Stimulated activated CD8-positive, alpha-beta memory T cell treated with anti-CD3 and anti-CD28 coated beads, Interleukin-2, amount 100 ng/mL, for 48 hours (primary cell): ENCODE data around the gene SCYGR7.
A peak's percentile ranks its signal among the peaks of the same experiment; 100 is the strongest.
"Not testable (repeated sequence)": the region's sequence is repeated elsewhere in the genome, so short reads cannot be mapped to it uniquely, and the experiment has no call there.

Experiments used
- DNase-seq, 2 donors: peaks; one replicate each; pipeline ENCODE4 v3.0.0-alpha.2; 2020; ENCODE audit warnings: low read depth in 2 of 2

SCYGR7 gene, protein sequence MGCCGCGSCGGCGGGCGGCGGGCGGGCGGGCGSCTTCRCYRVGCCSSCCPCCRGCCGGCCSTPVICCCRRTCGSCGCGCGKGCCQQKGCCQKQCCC

DNA sequence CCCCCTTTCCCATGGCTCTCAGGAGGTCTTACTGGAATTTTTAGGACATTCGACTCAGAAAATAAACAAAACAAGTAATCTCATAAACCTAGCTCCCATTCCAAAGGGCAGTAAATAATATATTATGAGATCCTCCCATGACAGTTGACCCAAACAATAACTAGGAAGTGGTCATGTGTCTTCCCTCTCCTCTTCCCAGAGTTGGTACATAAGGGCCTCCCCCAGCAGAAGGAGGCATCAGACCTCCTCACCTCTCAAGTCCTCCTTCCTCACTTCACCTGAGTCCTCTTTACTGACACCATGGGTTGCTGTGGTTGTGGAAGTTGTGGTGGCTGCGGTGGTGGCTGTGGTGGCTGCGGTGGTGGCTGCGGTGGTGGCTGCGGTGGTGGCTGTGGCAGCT, at the start of gene SCYGR7:
SCYGR7 (plus strand) TSS at position 301 of the 400 bp plus-strand sequence; CDS start at position 301, 0 bp downstream.
- no peak for DNase-seq

DNA sequence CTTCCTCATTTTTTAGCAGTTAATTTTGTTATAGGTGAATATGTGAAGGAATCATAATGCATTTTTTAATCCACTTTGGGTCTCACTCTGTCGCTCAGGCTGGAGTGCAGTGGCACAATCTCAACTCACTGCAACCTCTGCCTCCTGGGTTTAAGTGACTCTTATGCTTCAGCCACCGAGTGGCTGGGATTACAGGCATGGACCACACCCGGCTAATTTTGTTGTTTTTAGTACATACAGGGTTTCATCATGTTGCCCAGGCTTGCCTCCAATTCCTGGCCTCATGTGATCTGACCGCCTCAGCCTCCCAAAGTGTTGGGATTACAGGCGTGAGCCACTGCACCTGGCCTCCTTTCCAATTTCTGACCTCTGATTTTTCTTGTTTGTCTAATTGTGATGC, 43.9 kb upstream of the SCYGR7 start:
- DNase-seq = no peak

DNA sequence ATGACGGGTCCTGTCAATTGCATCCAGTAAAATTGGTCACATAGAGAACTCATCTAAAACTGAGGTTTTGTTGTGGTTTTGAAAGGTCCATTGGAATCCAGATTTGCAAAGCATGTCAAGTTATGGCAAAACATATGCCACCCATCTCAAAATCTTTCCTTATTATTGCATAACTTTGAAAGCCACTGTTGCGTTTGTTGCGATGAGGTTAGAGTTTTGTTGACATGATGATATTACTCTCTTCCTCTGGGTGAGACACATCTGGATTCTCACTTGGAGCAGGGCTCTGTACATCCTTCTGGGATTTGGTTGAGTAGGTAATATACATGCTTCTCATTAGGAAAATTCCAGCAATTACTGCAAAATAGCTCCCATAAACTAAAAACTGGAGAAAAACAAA, 40.9 kb upstream of the SCYGR7 start:
- DNase-seq = no peak

DNA sequence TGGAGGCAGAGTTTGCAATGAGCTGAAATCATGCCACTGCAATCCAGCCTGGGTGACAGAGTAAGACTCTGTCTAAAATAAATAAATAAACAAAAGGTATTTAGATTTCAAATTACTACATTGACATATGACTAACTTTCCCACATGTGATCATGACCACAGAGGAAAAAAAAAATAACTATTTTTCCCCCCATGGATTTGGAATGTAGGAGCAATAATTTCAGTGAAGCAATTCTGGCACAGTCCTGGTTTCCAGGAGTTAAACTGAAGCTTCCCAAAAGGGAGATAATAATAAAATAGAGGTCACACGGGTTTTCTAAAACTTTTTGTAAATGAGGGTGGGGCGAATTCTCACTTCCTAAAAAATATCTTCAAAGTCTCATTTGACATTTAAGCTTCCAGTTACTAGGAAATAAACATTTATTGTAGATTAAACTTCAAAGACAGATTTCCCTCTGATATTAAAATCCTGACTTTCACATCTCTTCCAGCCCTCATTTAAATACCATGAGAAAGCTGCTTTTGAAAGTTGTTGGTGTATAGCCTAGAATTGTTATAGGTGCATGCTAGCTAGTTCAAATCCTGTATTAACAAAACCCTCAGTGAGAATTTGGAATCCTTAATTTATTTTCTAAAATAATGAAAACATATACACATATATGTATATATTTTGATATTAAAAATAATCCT, 31.0 kb upstream of the SCYGR7 start:
- DNase-seq = no peak

DNA sequence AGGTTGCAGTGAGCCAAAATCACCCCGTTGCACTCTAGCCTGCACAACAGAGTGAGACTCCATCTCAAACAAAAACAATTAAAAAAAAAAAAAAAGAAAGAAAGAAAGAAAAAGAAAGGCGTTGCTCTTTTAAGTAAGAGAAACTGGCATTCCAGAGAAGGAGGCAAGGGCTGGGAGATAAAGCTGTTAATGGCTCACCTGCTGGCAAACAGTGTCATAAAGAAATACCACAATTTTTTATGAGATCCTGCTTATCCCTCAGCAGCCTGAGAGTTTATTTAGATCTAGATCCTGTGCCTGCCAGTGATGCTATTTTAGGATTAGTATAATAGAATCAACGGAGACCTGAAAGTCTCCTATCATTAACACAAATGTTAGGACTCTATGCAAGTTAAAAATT, 26.6 kb upstream of the SCYGR7 start:
- DNase-seq = no peak

DNA sequence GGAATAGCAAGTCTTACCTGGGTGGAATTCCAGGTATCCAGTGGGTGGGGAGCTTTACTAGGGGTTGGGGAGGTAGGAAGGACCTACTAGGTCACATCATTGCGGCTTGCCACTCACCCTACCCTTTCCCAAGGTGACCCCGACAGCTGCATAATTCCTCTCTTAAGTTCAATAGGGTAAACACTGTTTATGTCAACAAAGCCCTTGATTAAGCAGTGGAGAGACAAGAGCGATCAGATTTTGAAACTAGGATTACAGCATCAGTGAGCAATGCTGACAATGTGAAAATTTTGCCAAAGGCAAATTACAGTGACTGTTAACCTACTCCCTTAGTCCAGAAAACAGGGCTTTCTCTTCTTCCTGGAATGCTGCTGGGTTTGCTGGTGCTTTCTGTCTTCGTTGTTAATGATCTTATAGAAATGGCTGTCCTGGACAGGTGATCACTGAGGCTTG, 24.8 kb upstream of the SCYGR7 start:
- no peak for DNase-seq

DNA sequence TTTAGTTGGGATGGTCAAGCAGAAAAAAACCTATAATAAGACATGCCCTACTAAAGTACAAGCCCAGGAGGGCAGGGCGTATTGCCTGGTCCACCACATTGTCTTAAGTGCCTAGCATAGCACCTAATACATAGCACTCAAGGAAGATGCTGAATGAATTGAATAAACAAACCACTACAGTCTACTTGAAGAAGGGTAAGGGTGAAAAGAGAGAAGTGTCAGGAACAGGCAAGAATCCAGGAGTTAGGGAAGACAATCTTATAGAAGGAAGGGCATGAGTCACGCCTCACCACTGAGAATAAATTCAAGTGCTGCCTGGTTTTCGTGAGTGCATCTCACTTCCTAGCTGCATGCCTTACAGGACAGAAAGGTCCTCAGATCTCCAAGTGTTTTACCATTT, 24.2 kb upstream of the SCYGR7 start:
- no peak for DNase-seq

DNA sequence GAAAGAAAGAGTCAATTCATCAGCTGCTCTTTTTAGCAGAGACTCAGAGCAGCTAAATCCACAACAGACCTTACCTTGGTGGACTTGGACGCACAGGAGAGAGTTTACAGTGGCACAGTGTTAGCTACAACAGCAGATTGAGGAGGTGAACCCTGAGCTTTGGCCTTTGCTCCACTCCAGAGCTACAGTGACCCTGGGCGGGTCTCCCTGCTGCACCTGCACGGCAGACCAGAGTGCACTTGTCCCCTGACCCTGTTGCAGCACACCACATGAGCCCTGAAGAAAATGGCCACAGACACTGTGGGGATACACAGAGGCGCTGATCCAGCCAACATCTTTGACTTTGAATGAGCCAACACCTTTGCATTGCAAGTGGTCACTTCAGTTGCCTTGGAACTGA, 21.3 kb upstream of the SCYGR7 start:
- DNase-seq = no peak

DNA sequence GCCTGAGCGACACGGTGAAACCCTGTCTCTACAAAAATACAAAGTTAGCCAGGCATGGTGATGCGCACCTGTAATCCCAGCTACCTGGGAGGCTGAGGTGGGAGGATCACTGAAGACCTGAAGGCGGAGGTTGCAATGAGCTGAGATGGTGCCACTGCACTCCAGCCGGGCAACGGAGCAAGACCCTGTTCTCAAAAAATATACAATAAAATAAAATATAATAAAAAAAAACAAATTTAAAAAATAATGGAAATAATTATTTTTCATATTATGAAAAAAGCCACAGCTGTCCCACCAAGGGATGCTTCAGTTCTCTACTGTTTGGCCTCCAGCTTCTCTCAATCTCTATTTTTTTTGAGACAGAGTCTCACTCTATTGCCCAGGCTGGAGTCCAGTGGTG, 20.7 kb upstream of the SCYGR7 start:
- no peak for DNase-seq

DNA sequence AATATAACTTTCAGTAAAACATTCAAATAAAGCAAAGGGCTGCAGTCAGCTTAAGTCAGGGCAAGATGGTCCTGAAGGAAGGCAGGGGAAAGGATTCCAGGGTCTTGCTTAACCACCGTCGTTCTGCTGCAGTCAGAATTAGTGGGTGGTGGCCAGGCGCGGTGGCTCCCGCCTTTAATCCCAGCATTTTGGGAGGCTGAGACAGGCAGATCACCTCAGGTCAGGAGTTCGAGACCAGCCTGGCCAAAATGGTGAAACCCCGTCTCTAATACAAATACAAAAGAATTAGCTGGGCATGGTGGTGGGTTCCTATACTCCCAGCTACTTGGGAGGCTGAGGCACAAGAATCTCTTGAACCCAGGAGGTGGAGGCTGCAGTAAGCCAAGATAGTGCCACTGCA, 17.1 kb upstream of the SCYGR7 start:
- no peak for DNase-seq

DNA sequence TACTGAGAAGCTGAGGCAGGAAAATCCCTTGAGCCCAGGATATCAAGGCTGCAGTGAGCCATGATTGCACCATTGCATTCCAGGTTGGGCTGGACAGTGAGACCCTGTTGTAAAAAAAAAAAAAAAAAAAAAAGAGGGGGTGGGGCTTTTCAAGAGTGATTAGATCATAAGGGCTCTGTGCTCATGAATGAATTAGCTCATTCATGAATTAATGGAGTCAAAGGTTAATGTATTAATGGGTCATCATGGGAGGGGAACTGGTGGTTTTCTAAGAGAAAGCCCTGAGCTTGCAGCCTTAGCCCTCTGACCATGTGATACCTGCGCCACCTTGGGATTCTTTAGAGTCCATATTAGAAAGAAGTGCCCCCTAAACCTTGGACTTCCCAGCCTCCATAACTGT, 14.8 kb upstream of the SCYGR7 start:
- no peak for DNase-seq

DNA sequence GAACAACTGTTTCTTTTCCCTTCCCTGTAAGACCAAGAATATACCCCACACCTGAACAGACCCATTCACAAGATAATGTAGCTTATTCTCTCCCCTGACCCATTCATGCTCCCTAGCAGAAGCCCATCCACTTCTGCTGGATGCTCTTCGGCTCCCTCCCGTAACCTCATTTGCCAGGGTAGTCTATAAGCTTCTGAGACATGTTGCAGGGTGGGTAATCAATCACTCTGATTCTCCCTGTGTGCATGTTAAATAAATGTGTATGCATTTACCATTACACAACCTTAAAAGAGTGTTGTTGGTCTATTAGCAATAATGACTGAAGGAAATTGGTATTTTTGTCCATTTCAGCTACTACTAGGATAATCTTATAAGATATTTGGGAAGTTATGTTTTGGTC, 11.6 kb upstream of the SCYGR7 start:
- DNase-seq = no peak

DNA sequence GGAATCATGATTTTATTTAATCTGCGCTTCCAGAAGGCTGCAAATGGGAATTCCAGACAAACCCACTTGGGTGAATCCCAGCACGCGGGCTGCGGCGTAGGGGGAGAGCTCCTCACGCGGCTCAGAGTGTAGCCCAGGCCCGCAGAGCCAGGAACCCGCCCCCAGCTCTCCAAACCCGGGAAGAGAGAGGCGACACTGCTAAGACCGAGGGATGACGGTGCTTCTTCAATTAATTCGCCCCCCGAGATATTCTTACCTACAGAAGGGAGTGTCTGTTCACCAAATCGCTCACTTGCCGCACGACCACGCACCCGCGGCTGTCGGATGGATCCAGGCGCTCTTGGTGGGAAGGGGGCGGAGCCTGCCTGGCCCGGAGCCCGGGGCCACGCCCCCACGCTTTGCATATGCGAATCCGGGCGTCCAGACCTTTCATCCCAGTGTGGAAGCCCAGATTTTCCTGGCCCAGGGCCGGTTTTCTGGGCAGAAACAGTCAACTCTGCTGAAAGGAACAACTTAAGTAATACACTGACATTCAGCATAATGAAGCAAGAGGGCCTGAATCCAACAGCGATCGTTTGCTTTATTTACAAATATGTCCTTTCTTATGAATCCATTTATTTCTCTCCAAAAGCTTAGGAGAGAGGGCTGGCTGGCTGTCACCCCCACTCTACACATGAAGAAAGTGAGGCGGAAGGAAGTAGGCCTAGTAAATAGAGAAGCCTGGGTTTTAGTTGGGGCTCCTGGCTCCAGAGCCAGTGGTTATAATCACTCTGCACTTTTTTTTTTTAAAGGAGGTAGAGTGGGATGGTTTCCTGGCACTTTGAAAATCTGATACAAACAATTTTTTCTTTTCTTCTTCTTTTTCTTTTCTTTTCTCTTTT, 10.2 kb upstream of the SCYGR7 start, which contains the start of gene SLC19A3:
SLC19A3 (minus strand) TSS at position 342 of the 881 bp plus-strand sequence. CDS start 15,710 bp downstream, outside the sequence.
- DNase-seq = no peak

DNA sequence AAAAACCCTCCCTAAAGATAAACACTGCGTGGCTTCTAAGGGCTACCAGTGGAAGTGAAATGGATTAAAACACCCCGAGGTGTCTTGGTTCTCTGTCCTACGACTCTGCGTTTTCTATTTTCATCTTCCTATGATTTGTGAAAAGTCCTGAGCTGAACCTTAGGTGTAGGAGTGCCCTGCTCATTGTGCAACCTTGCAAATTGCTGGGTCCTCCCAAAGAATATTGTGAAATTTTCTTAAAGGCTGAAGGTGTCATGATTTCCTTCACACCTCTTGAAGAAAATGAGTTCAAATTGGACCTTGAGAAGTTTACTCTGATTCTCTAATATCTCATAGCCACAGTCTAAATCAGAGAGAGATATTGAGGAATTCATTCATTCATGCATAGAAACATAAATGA, 8.5 kb upstream of the SCYGR7 start:
- DNase-seq = no peak

DNA sequence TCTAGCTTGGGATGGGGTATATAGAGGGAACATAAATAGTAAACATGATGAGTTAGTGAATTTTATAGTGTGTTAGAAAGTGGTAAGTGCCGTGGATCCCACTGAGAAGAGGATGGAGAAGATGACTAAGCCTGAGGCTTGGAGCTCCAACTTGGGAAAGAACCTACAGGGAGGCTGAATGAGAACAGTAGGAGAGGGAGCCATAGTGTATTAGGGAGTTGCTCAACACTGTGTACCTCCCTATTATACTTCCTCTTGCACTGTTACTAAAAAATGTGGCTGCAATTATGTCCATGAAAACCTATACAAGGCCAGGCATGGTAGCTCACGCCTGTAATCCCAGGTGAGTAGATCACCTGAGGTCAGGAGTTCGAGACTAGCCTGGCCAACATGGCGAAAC, 7.5 kb upstream of the SCYGR7 start:
- DNase-seq = no peak

DNA sequence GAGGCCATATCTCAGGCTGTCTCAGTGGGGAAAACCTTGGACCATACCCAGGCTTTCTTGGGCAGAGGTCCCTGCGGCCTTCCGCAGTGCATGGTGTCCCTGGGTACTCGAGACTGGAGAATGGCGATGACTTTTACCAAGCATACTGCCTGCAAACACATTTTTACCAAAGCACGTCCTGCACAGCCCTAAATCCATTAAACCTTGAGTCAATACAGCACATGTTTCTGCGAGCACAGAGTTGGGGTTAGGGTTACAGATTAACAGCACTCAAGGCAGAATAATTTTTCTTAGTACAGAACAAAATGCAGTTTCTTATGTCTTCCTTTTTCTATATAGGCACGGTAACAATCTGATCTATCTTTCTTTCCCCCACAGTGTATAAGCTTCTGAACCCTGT, 5.3 kb upstream of the SCYGR7 start:
- DNase-seq = not testable (repeated sequence)

DNA sequence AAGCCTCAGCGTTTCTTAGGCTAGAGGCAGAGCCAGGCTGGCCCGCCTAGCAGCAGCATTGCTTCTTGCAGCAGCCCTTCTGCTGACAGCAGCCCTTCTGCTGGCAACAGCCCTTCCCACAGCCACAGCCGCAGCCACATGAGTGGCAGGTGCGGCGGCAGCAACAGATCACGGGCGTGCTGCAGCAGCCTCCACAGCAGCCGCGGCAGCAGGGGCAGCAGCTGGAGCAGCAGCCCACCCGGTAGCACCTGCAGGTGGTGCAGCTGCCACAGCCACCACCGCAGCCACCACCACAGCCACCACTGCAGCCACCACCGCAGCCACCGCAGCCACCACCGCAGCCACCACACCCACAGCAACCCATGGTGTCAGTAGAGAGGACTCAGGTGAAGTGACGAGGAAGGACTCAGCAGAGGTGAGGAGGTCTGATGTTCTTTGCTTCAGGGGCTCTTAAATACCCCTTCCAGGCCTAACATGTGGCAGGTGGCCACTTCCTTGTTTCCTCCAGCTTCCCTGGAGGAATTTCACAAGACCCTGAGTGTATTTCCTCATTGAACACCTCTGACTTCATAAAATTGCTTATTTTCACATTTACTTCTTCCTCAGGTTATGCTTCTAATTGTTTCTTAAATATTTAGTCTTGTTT, 3.6 kb upstream of the SCYGR7 start, which contains the start of gene SCYGR6:
SCYGR6 (minus strand) TSS at position 364 of the 646 bp plus-strand sequence; CDS start at position 364, 0 bp downstream.
- DNase-seq = no peak

DNA sequence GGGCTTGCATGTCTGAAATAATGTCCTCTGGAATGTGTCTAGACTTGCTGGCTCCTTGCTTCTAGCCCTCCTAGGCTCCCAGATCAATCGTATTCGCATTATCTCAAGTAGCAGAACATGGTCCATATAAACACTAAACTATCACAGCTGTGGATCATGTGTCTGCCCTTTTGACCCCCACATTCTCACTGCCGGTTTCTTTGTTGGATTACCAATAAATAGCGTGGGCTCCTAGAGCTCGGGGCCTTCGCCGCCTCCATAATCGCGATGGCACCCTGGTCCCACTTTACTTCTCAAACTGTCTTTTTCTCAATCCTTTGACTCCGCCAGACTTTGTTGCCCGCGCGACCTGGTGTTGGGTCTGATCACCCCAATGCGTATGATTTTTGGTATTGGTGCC, 11.2 kb downstream of the SCYGR7 start:
- DNase-seq = no peak

DNA sequence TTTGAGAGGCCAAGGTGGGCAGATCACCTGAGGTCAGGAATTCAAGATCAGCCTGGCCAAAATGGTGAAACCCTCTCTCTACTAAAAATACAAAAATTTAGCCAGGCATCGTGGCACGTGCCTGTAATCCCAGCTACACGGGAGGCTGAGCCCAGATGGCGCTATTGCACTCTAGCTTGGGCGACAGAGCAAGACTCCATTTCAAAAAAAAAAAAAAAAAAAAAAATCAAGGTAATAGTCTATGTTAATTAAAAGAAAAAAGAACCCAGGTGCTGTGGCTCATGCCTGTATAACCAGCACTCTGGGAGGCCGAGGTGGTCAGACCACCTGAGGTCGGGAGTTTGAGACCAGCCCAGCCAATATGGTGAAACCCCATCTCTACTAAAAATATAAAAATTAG, 12.6 kb downstream of the SCYGR7 start:
- peak in 1 of 2 donors; percentile 3 for DNase-seq

DNA sequence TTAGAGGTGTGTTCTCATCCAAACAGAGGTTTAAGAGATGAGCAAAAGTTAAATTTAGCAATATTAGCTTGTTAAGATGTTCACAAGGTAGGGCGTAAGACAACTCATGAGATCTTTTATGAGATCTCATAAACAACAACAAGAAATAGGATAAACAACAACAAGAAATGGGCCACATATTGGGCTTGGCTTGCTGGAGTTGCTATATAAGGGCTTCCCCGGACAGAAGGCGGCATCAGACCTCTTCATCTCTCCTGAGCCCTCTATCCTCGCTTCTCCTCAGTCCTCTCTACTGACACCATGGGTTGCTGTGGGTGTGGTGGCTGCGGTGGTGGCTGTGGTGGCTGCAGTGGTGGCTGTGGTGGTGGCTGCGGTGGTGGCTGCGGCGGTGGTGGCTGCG, 17.5 kb downstream of the SCYGR7 start, which contains the start of gene SCYGR8:
SCYGR8 (plus strand) TSS at position 301 of the 400 bp plus-strand sequence; CDS start at position 301, 0 bp downstream.
- DNase-seq = no peak

DNA sequence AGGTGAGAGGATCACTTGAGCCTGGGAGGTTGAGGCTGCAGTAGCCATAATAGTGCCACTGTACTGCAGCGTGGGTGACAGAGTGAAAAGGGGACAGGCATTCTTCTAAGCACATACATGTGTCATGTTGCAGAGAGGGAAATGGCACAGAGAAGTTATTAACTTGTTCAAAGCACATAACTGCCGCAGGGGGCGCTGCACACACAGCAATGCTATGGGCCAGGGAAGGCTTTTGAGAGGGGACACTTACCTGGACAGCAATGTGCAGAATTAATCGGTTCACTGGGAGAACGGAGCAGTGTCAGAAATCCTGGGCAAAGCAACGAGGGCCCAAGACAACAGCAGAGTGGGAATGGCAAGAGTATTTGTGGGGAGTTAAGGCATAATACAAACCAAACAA, 19.9 kb downstream of the SCYGR7 start:
- no peak for DNase-seq

DNA sequence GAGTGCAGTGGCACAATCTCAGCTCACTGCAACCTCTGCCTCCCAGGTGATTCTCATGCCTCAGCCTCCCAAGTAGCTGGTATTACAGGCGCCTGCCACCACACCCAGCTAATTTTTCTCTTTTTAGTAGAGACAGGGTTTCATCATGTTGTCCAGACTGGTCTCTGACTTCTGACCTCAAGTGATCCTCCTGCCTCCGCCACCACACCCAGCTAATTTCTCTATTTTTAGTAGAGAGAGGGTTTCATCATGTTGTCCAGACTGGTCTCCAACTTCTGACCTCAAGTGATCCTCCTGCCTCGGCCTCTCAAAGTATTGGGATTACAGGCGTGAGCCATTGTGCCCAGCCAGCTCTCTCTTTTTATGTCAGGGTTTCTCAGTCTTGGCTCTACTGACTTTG, 28.1 kb downstream of the SCYGR7 start:
- not testable (repeated sequence) for DNase-seq
